GM12878 (cell line): Measurements from ENCODE around the gene NEB. TPM values are rescaled to one million over a fixed set of nuclear protein-coding genes. Genes with fewer than 3 reads are reported as not detected.

Experiments
- ATAC-seq: fragments of 200-7000 bp; cut with Tn5 transposase; 3 replicates; pipeline ENCODE4 v1.9.1; 2020; ENCODE audit warnings: mild to moderate bottlenecking, moderate library complexity
- BruUV-seq: library from RNA; stranded (reverse); fragments of 400-500 nt; replicated peaks from 2 replicates; lab custom pipeline; 2021; lab: Mats Ljungman, UMichigan
- CTCF ChIA-PET: fragments of 300-600 bp; sonication (Branson Sonifier 250); formaldehyde crosslinking; extraction: SDS; loops from one replicate; lab custom pipeline; 2021; ENCODE audit warnings: inconsistent platforms; lab: Yijun Ruan, JAX
- POLR2A ChIA-PET: fragments of 350-600 bp; formaldehyde crosslinking; extraction: SDS; loops from one replicate; lab custom pipeline; 2021; ENCODE audit warnings: inconsistent platforms; lab: Charles Lee
- RAD21 ChIA-PET: fragments of 300-600 bp; sonication (Branson Sonifier 250); formaldehyde crosslinking; loops from one replicate; lab custom pipeline; 2023; ENCODE audit warnings: antibody characterized with exemption; ENCODE audit not compliant: unreplicated experiment; lab: Charles Lee
- SMC1A ChIA-PET: fragments of 300-600 bp; sonication (Branson Sonifier 250); formaldehyde crosslinking; loops from one replicate; lab custom pipeline; 2023; ENCODE audit not compliant: unreplicated experiment, uncharacterized antibody; lab: Charles Lee
- DNase-seq: peaks from one replicate; pipeline ENCODE4 v3.0.0-alpha.2; 2011; ENCODE audit warnings: low read depth, low spot score
- FAIRE-seq: peaks from 3 replicates; lab custom pipeline; 2011; peaks lifted over from hg19 to GRCh38; lab: Jason Lieb, UNC
- H2AFZ ChIP-seq: 2 replicates; pipeline ENCODE4 v1.6.0; 2011; ENCODE audit warnings: low read depth, low read length, control low read depth; ENCODE audit not compliant: control insufficient read depth
- H3K27ac ChIP-seq: 2 replicates; pipeline ENCODE4 v1.5.1; 2011; ENCODE audit warnings: control low read depth; ENCODE audit not compliant: control insufficient read depth, insufficient read depth
- H3K27me3 ChIP-seq, 2 experiments: replicated peaks in 1 of 2; 2 replicates each; pipeline versions ENCODE4 v1.6.0 to v1.6.1; 2011; ENCODE audit warnings: low read length in 1 of 2; ENCODE audit not compliant: control insufficient read depth in 2 of 2, insufficient read depth in 2 of 2
- H3K36me3 ChIP-seq, 2 experiments: 2 replicates each; pipeline ENCODE4 v1.5.1; 2011; ENCODE audit warnings: low read length in 1 of 2; ENCODE audit not compliant: control insufficient read depth in 2 of 2, insufficient read depth in 2 of 2
- H3K4me1 ChIP-seq: 2 replicates; pipeline ENCODE4 v1.6.1; 2011; ENCODE audit warnings: mild to moderate bottlenecking, low read length, moderate library complexity, mixed read lengths; ENCODE audit not compliant: control insufficient read depth, insufficient read depth
- H3K4me2 ChIP-seq: 2 replicates; pipeline ENCODE4 v1.6.0; 2011; ENCODE audit warnings: control low read depth; ENCODE audit not compliant: control insufficient read depth, insufficient read depth
- H3K4me3 ChIP-seq: fragments of 200-600 bp; sonication (generic); 2 replicates; pipeline ENCODE4 v1.5.1; 2016
- H3K79me2 ChIP-seq: 2 replicates; pipeline ENCODE4 v1.6.0; 2011; ENCODE audit warnings: low read length; ENCODE audit not compliant: control insufficient read depth, insufficient read depth
- H3K9ac ChIP-seq: 2 replicates; pipeline ENCODE4 v1.8.0; 2011; ENCODE audit warnings: low read length, control low read depth, mixed read lengths; ENCODE audit not compliant: control insufficient read depth, insufficient read depth
- H3K9me3 ChIP-seq: replicated peaks from 3 replicates; pipeline ENCODE4 v1.5.1; 2011; ENCODE audit warnings: mild to moderate bottlenecking, low read length; ENCODE audit not compliant: control insufficient read depth, insufficient read depth
- H4K20me1 ChIP-seq: 2 replicates; pipeline ENCODE4 v1.6.0; 2011; ENCODE audit not compliant: control insufficient read depth, insufficient read depth
- BCLAF1 ChIP-seq: fragments of 450-650 bp; IDR thresholded peaks from 2 replicates; pipeline ENCODE4 v1.6.1; 2017; ENCODE audit warnings: antibody characterized with exemption, mild to moderate bottlenecking, moderate library complexity
- CBFB ChIP-seq: IDR thresholded peaks from 2 replicates; pipeline ENCODE4 v1.6.1; 2016; ENCODE audit warnings: antibody characterized with exemption, low read depth
- CEBPB ChIP-seq, 2 experiments: fragments of 150-350 bp in 1 of 2; IDR thresholded peaks; 2 replicates each; pipeline ENCODE4 v1.6.1; 2012 to 2014; ENCODE audit warnings: low read depth in 2 of 2, low read length in 2 of 2, borderline replicate concordance in 1 of 2, inconsistent platforms in 1 of 2
- CHD2 ChIP-seq: IDR thresholded peaks from 2 replicates; pipeline ENCODE4 v1.6.1; 2011; ENCODE audit warnings: low read depth, low read length, improper control_type of control experiment, borderline replicate concordance
- CTCF ChIP-seq, 3 experiments: IDR thresholded peaks in 2 of 3; conservative IDR thresholded peaks in 1 of 3; 2 replicates each; pipeline ENCODE4 v1.5.1; 2011; ENCODE audit warnings: low read depth in 3 of 3, low read length in 3 of 3, mild to moderate bottlenecking in 3 of 3, control low read depth in 2 of 3, moderate library complexity in 2 of 3, inconsistent platforms in 1 of 3, mixed read lengths in 1 of 3; ENCODE audit not compliant: control insufficient read depth in 2 of 3, insufficient read depth in 1 of 3; ENCODE audit errors: extremely low read depth in 1 of 3
- HDAC6 ChIP-seq: fragments of 200-600 bp; sonication (generic); IDR thresholded peaks from one replicate; pipeline ENCODE4 v1.8.0; 2017; ENCODE audit warnings: antibody characterized with exemption; ENCODE audit not compliant: unreplicated experiment
- HSF1 ChIP-seq: fragments of 150-350 bp; IDR thresholded peaks from 2 replicates; pipeline ENCODE4 v1.6.1; 2014; ENCODE audit warnings: mild to moderate bottlenecking, low read depth, low read length
- KLF5 ChIP-seq: fragments of 450-650 bp; IDR thresholded peaks from 2 replicates; pipeline ENCODE4 v1.6.1; 2014; ENCODE audit warnings: mild to moderate bottlenecking; ENCODE audit not compliant: partially characterized antibody
- NKRF ChIP-seq: fragments of 450-650 bp; conservative IDR thresholded peaks from 2 replicates; pipeline ENCODE4 v1.6.1; 2017; ENCODE audit warnings: mild to moderate bottlenecking, moderate library complexity
- NRF1 ChIP-seq: conservative IDR thresholded peaks from 2 replicates; pipeline ENCODE4 v1.6.1; 2011; ENCODE audit warnings: mild to moderate bottlenecking, low read depth, low read length, improper control_type of control experiment
- PAX5 ChIP-seq: IDR thresholded peaks from 2 replicates; pipeline ENCODE4 v1.6.1; 2011; ENCODE audit warnings: low read depth, low read length, borderline replicate concordance
- POLR2AphosphoS2 ChIP-seq: IDR thresholded peaks from 2 replicates; pipeline ENCODE4 v1.6.1; 2011; ENCODE audit warnings: low read depth, mild to moderate bottlenecking, low read length, improper control_type of control experiment, moderate library complexity
- RUNX3 ChIP-seq: IDR thresholded peaks from 2 replicates; pipeline ENCODE4 v1.6.1; 2012; ENCODE audit warnings: low read length, inconsistent platforms
- SUPT20H ChIP-seq: IDR thresholded peaks from 2 replicates; pipeline ENCODE4 v1.6.1; 2011; ENCODE audit warnings: low read depth, mild to moderate bottlenecking, low read length, moderate library complexity, borderline replicate concordance; ENCODE audit not compliant: control insufficient read depth
- USF1 ChIP-seq: IDR thresholded peaks from 2 replicates; pipeline ENCODE4 v1.6.1; 2011; ENCODE audit warnings: borderline replicate concordance, low read depth, mild to moderate bottlenecking, moderate library complexity, mixed read lengths, low read length; ENCODE audit not compliant: insufficient read depth; ENCODE audit errors: extremely low read length
- WGBS: methylation state at CpG from one replicate; pipeline ENCODE4 v1.1.6; 2016; ENCODE audit warnings: low lambda C conversion rate; ENCODE audit not compliant: insufficient replicate concordance, insufficient coverage; ENCODE audit errors: missing lambda C conversion rate; 5-methylcytosine and 5-hydroxymethylcytosine counted together
- in situ Hi-C: fragments of 300-500 bp; cut with MboI; formaldehyde crosslinking; loops from 9 replicates; pipeline ENCODE4 v1.14.3; 2018; ENCODE audit warnings: mixed read lengths
- intact Hi-C: fragments of 100-400 bp; cut with micrococcal nuclease; formaldehyde crosslinking; loops from one replicate; pipeline ENCODE4 v1.14.2; 2022; ENCODE audit not compliant: unreplicated experiment
- polyA plus RNA-seq, 11 experiments: library from polyadenylated mRNA; depleted of rRNA in 4 of 11; unstranded in 6 of 11; stranded (reverse) in 5 of 11; fragments of >200 nt; fragmentation: Nextera tagmentation in 4 of 11; fragmentation: Illumina TruSeq in 1 of 11; extraction: Ambion mirVana in 4 of 11; extraction: Trizol in 1 of 11; gene quantifications; 1 replicate in 1 of 11; 2 replicates in 10 of 11; pipeline versions ENCODE4 v1.2.1 to v1.2.3, GENCODE V29; 2011 to 2016; ENCODE audit warnings: inconsistent platforms in 2 of 11, missing spikeins in 2 of 11, low read depth in 1 of 11
- total RNA-seq, 4 experiments: library from RNA; depleted of rRNA in 3 of 4; stranded (reverse); fragments of >200 nt in 3 of 4; fragmentation: Illumina TruSeq in 1 of 4; extraction: Trizol in 1 of 4; gene quantifications; 2 replicates each; pipeline versions ENCODE4 v1.2.1 to v1.2.3, GENCODE V29; 2013 to 2021

Gene NEB
- total and polyA plus RNA-seq, 10 of the 15 experiments (the other 5 are each of a cell fraction or from before 2014, with no cell fraction given) = 0.04 to 0.77 (median 0.12) TPM

- DNase-seq (no peak), ATAC-seq (no peak), FAIRE-seq (no peak)
- H3K79me2 ChIP-seq = no peaks in the 10 kb centered on the region
- in situ Hi-C loops = no loop called here
- no peak overlapping the region for H3K4me2 ChIP-seq
- POLR2A ChIA-PET = no interaction called here
- CTCF ChIA-PET = no interaction called here
- H4K20me1 ChIP-seq = no peaks in the 10 kb centered on the region
- H2AFZ ChIP-seq = no peak overlapping the region
- H3K4me3 ChIP-seq = no peak overlapping the region
- H3K9ac ChIP-seq = no peak overlapping the region
- no peaks in the 10 kb centered on the region for H3K27me3 ChIP-seq
- H3K9me3 ChIP-seq = no peaks in the 10 kb centered on the region
- RAD21 ChIA-PET = no interaction called here
- SMC1A ChIA-PET = no interaction called here
- BruUV-seq = no TSS peak
- TF ChIP-seq SUPT20H = no peak
- TF ChIP-seq BCLAF1 = no peak
- TF ChIP-seq CHD2 = no peak
- TF ChIP-seq CBFB = no peak
- no peak for TF ChIP-seq RUNX3
- no peak for TF ChIP-seq NKRF
- TF ChIP-seq KLF5 = no peak
- TF ChIP-seq CEBPB (IDR thresholded peaks at IDR 0.05; ENCODE audit: borderline replicate concordance in 1 of 2, low read depth in 2 of 2, low read length in 2 of 2) = no peak
- TF ChIP-seq CTCF (IDR thresholded peaks at IDR 0.05 in 2 of 3, conservative IDR thresholded peaks at IDR 0.05 in 1 of 3; ENCODE audit: control insufficient read depth in 2 of 3, extremely low read depth in 1 of 3, insufficient read depth in 1 of 3, low read depth in 3 of 3, low read length in 3 of 3) = no peak
- no peak for TF ChIP-seq POLR2AphosphoS2
- no peak for TF ChIP-seq PAX5
- TF ChIP-seq USF1 = no peak
- TF ChIP-seq HDAC6 = no peak
- TF ChIP-seq HSF1 = no peak
- no peak for TF ChIP-seq NRF1
- H3K4me1 ChIP-seq = no peaks in the 10 kb centered on the region
- intact Hi-C loops = no loop called here
- no peak overlapping the region for H3K27ac ChIP-seq
- 30% methylated on average over 4 of the region's 4 CpGs for WGBS
- H3K36me3 ChIP-seq = no peaks in the 10 kb centered on the region
Observed at GRCh38 chr2:151576080-151576479, 158.2 kb downstream of the NEB start.
